ACC112 (cell line): Measurements from ENCODE around the gene OR10H1.
"Not testable (repeated sequence)": the region's sequence is repeated elsewhere in the genome, so short reads cannot be mapped to it uniquely, and the experiment has no call there.

Source experiments
- H2AFZ ChIP-seq: fragments of 200-600 bp; sonication (generic); one replicate; pipeline ENCODE4 v1.6.0; 2017; ENCODE audit warnings: antibody characterized with exemption, low read length; ENCODE audit not compliant: unreplicated experiment
- H3K27ac ChIP-seq: fragments of 200-600 bp; sonication (generic); 2 replicates; pipeline ENCODE4 v1.5.1; 2014; ENCODE audit warnings: low read depth, mild to moderate bottlenecking, antibody characterized with exemption, low read length, moderate library complexity
- H3K27me3 ChIP-seq: fragments of 200-600 bp; sonication (generic); 2 replicates; pipeline ENCODE4 v1.6.1; 2014; ENCODE audit warnings: mild to moderate bottlenecking, antibody characterized with exemption, low read length, moderate library complexity, mixed read lengths; ENCODE audit not compliant: insufficient read depth
- H3K36me3 ChIP-seq: fragments of 200-600 bp; sonication (generic); 2 replicates; pipeline ENCODE4 v1.6.1; 2016; ENCODE audit warnings: mild to moderate bottlenecking, antibody characterized with exemption, low read length, moderate library complexity, mixed read lengths; ENCODE audit not compliant: insufficient read depth
- H3K4me1 ChIP-seq: fragments of 200-600 bp; sonication (generic); one replicate; pipeline ENCODE4 v1.6.1; 2016; ENCODE audit warnings: low read length, mixed read lengths; ENCODE audit not compliant: insufficient read depth, unreplicated experiment, control insufficient read depth
- H3K4me3 ChIP-seq: fragments of 200-600 bp; sonication (generic); 2 replicates; pipeline ENCODE4 v1.5.1; 2014; ENCODE audit warnings: mild to moderate bottlenecking, low read depth, low read length
- H3K79me2 ChIP-seq: fragments of 200-600 bp; sonication (generic); one replicate; pipeline ENCODE4 v1.6.0; 2016; ENCODE audit warnings: low read length; ENCODE audit not compliant: control insufficient read depth, unreplicated experiment, insufficient read depth

OR10H1 gene

GRCh38 chr19:15828611-15829305 lies 13.3 kb upstream of the OR10H1 start:
- H3K4me3 ChIP-seq, H3K79me2 ChIP-seq, H2AFZ ChIP-seq, H3K27me3 ChIP-seq, H3K36me3 ChIP-seq, H3K4me1 ChIP-seq, H3K27ac ChIP-seq: not testable (repeated sequence)

GRCh38 chr19:15828121-15828610 lies 12.7 kb upstream of the OR10H1 start:
- no peaks in the 10 kb centered on the region for H3K4me1 ChIP-seq
- no peak overlapping the region for H3K27ac ChIP-seq
- H3K79me2 ChIP-seq = no peaks in the 10 kb centered on the region
- H3K4me3 ChIP-seq = no peak overlapping the region
- H2AFZ ChIP-seq = no peak overlapping the region
- H3K27me3 ChIP-seq = no peaks in the 10 kb centered on the region
- no peaks in the 10 kb centered on the region for H3K36me3 ChIP-seq

GRCh38 chr19:15825753-15826152 lies 10.3 kb upstream of the OR10H1 start:
- H3K27ac ChIP-seq = no peak overlapping the region
- no peaks in the 10 kb centered on the region for H3K79me2 ChIP-seq
- no peaks in the 10 kb centered on the region for H3K4me1 ChIP-seq
- no peak overlapping the region for H3K4me3 ChIP-seq
- no peaks in the 10 kb centered on the region for H3K36me3 ChIP-seq
- H3K27me3 ChIP-seq = no peaks in the 10 kb centered on the region
- H2AFZ ChIP-seq = no peak overlapping the region

GRCh38 chr19:15820646-15821045 lies 5.2 kb upstream of the OR10H1 start:
- H2AFZ ChIP-seq = no peak overlapping the region
- H3K36me3 ChIP-seq = no peaks in the 10 kb centered on the region
- no peaks in the 10 kb centered on the region for H3K27me3 ChIP-seq
- H3K4me1 ChIP-seq = no peaks in the 10 kb centered on the region
- H3K79me2 ChIP-seq = no peaks in the 10 kb centered on the region
- no peak overlapping the region for H3K27ac ChIP-seq
- no peak overlapping the region for H3K4me3 ChIP-seq

DNA sequence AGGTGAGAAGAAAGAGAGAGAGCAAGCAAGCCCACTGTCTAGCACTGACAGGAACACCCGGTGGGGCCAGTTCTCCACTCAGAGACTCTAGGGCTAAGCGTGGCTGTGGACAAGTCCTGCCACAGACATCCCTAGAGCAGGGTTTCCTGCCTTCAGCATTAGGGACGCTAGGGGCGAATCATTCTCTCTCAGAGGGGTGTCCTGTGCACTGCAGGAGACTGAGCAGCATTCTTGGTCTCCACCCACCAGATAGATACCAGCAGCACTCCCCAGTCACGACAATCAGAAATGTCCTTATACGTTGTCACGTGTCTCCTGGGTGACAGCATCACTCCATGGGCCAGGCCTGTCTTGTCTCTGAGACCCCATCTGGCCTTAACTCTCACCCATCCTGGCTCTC lies 1.5 kb downstream of the OR10H1 start:
- no peaks in the 10 kb centered on the region for H3K36me3 ChIP-seq
- no peaks in the 10 kb centered on the region for H3K79me2 ChIP-seq
- no peak overlapping the region for H3K4me3 ChIP-seq
- peaks cover 8% of the 10 kb centered on the region; the same call in 1 of the 2 replicates for H3K27me3 ChIP-seq
- H3K4me1 ChIP-seq = no peaks in the 10 kb centered on the region
- H2AFZ ChIP-seq = no peak overlapping the region
- H3K27ac ChIP-seq = no peak overlapping the region

DNA sequence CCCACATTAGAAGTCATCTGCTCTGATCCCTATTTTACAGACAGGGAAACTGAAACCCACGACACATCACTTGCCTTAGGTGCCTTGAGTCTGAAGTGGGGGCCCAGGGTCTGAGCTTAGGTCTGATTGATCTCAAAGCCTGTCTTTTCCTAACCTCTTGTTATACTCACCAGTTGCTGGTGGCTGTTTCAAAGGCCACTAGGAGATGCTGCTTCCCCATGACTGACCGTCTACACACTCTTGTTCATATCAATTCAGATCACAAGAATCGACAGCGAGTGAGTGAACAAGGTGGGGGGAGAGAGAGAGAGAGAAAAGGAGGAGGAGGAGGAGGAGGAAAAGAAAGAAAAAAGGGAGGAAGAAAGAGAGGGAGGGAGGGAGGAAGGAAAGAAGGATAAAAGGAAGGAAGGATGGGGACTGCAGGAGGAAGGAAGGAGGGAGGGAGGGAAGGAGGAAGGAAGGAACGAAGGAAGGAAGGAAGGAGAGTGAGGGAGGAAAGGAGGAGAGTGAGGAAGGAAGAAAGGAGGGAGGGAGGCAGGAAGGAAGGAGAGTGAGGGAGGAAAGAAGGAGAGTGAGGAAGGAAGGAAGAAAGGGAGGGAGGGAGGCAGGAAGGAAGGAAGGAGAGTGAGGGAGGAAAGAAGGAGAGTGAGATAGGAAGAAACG lies 3.3 kb downstream of the OR10H1 start:
- Histone ChIP-seq H3K27ac (no peak overlapping the region), H3K4me3 (no peak overlapping the region), H2AFZ (no peak overlapping the region), H3K36me3 (no peaks in the 10 kb centered on the region), H3K4me1 (no peaks in the 10 kb centered on the region), H3K79me2 (no peaks in the 10 kb centered on the region), H3K27me3 (peaks cover 8% of the 10 kb centered on the region; the same call in 1 of the 2 replicates)

DNA sequence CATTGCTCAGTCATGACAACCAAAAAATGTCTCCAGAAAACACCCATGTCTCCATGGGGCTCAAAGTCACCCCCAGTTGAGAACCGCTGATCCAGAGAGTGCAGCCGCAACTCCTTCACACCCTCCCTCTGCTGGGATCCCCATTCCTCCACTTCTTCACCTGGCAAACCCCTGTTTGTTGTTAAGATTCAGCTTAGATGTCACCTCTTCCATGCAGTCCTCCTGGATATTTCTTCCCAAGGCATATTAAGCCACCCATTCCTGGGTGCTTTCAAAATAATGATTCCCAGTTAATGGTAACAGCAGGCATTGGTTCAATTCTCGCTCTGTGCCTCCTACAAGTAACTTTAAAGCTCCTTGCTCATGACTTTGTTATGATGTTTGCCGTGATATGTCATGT lies 4.0 kb downstream of the OR10H1 start:
- Histone ChIP-seq H3K27ac (no peak overlapping the region), H3K4me3 (no peak overlapping the region), H3K27me3 (peaks cover 8% of the 10 kb centered on the region; the same call in 1 of the 2 replicates), H2AFZ (no peak overlapping the region), H3K79me2 (no peaks in the 10 kb centered on the region), H3K36me3 (no peaks in the 10 kb centered on the region), H3K4me1 (no peaks in the 10 kb centered on the region)

- no peaks in the 10 kb centered on the region for H3K79me2 ChIP-seq
- H3K4me3 ChIP-seq = no peak overlapping the region
- H3K4me1 ChIP-seq = no peaks in the 10 kb centered on the region
- H2AFZ ChIP-seq = no peak overlapping the region
- no peaks in the 10 kb centered on the region for H3K36me3 ChIP-seq
- peaks cover 8% of the 10 kb centered on the region; the same call in 1 of the 2 replicates for H3K27me3 ChIP-seq
- no peak overlapping the region for H3K27ac ChIP-seq
Observed at GRCh38 chr19:15810335-15810734, 5.1 kb downstream of the OR10H1 start.

DNA sequence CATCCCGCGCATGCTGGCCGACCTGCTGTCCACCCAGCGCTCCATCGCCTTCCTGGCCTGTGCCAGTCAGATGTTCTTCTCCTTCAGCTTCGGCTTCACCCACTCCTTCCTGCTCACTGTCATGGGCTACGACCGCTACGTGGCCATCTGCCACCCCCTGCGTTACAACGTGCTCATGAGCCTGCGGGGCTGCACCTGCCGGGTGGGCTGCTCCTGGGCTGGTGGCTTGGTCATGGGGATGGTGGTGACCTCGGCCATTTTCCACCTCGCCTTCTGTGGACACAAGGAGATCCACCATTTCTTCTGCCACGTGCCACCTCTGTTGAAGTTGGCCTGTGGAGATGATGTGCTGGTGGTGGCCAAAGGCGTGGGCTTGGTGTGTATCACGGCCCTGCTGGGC lies 21.2 kb downstream of the OR10H1 start:
- H3K4me3 ChIP-seq, H3K79me2 ChIP-seq, H3K27ac ChIP-seq, H3K36me3 ChIP-seq, H3K27me3 ChIP-seq, H2AFZ ChIP-seq, H3K4me1 ChIP-seq: not testable (repeated sequence)

- H3K4me1 ChIP-seq = no peaks in the 10 kb centered on the region
- no peak overlapping the region for H3K4me3 ChIP-seq
- H3K27me3 ChIP-seq = no peaks in the 10 kb centered on the region
- H2AFZ ChIP-seq = no peak overlapping the region
- H3K79me2 ChIP-seq = no peaks in the 10 kb centered on the region
- no peaks in the 10 kb centered on the region for H3K36me3 ChIP-seq
- no peak overlapping the region for H3K27ac ChIP-seq
Observed at GRCh38 chr19:15790096-15790495, 25.4 kb downstream of the OR10H1 start.
